OCI-LY7 (cell line): ENCODE results near the gene CD9.

Experiments used
- CTCF ChIP-seq: fragments of 200-600 bp; sonication (generic); conservative IDR thresholded peaks from 2 replicates; pipeline ENCODE4 v1.5.1; 2014; ENCODE audit warnings: mild to moderate bottlenecking, antibody characterized with exemption, low read length, moderate library complexity, mixed read lengths
- EZH2phosphoT487 ChIP-seq: fragments of 200-600 bp; sonication (generic); IDR thresholded peaks from 2 replicates; pipeline ENCODE4 v1.6.1; 2018; ENCODE audit warnings: low read depth, borderline replicate concordance, mild to moderate bottlenecking, mixed run types, antibody characterized with exemption, low read length, moderate library complexity, mixed read lengths

- peak; percentile 53 for TF ChIP-seq CTCF
- no peak for TF ChIP-seq EZH2phosphoT487
Measured at GRCh38 chr12:6266971-6267721, 66.9 kb downstream of the CD9 start.
